HG02610 (cell line): ENCODE measurements around the gene ARHGAP42.
"Not testable (repeated sequence)": the region's sequence is repeated elsewhere in the genome, so short reads cannot be mapped to it uniquely, and the experiment has no call there.

Experiments
- ATAC-seq: cut with Tn5 transposase; IDR thresholded peaks from one replicate; pipeline ENCODE4 v1.9.1; 2021; ENCODE audit warnings: mild to moderate bottlenecking, moderate library complexity; ENCODE audit not compliant: unreplicated experiment

ARHGAP42 gene

GRCh38 chr11:100687054-100687629 is at the start of gene ARHGAP42:
TSS of gene ARHGAP42 (plus strand) at chr11:100687288. CDS start at chr11:100687679, 391 bp downstream.
- ATAC-seq = peak; percentile 72

- ATAC-seq = no peak
Observed at GRCh38 chr11:100637706-100638105, 49.4 kb upstream of the ARHGAP42 start.

- no peak for ATAC-seq
Observed at GRCh38 chr11:100638648-100639047, 48.4 kb upstream of the ARHGAP42 start.

- ATAC-seq = no peak
Observed at GRCh38 chr11:100639140-100639539, 47.9 kb upstream of the ARHGAP42 start.

- no peak for ATAC-seq
Observed at GRCh38 chr11:100640071-100640470, 47.0 kb upstream of the ARHGAP42 start.

- ATAC-seq = no peak
Observed at GRCh38 chr11:100640646-100641045, 46.4 kb upstream of the ARHGAP42 start.

GRCh38 chr11:100641456-100641855 is 45.6 kb upstream of the ARHGAP42 start:
- ATAC-seq = no peak

- ATAC-seq = no peak
Observed at GRCh38 chr11:100646545-100646944, 40.5 kb upstream of the ARHGAP42 start.

GRCh38 chr11:100647861-100648260 is 39.2 kb upstream of the ARHGAP42 start:
- no peak for ATAC-seq

GRCh38 chr11:100663583-100663982 is 23.5 kb upstream of the ARHGAP42 start:
- ATAC-seq = no peak

GRCh38 chr11:100663996-100664395 is 23.1 kb upstream of the ARHGAP42 start:
- ATAC-seq = no peak

GRCh38 chr11:100666816-100667215 is 20.3 kb upstream of the ARHGAP42 start:
- ATAC-seq = not testable (repeated sequence)

GRCh38 chr11:100667449-100667848 is 19.6 kb upstream of the ARHGAP42 start:
- no peak for ATAC-seq

- ATAC-seq = no peak
Observed at GRCh38 chr11:100670140-100670539, 16.9 kb upstream of the ARHGAP42 start.

GRCh38 chr11:100671471-100671870 is 15.6 kb upstream of the ARHGAP42 start:
- ATAC-seq = no peak

GRCh38 chr11:100672498-100673033 is 14.5 kb upstream of the ARHGAP42 start:
- ATAC-seq = no peak

- ATAC-seq = no peak
Observed at GRCh38 chr11:100673063-100673462, 14.0 kb upstream of the ARHGAP42 start.

- ATAC-seq = no peak
Observed at GRCh38 chr11:100674212-100674611, 12.9 kb upstream of the ARHGAP42 start.

GRCh38 chr11:100675115-100675650 is 11.9 kb upstream of the ARHGAP42 start:
- no peak for ATAC-seq

GRCh38 chr11:100676901-100677300 is 10.2 kb upstream of the ARHGAP42 start:
- no peak for ATAC-seq

GRCh38 chr11:100677796-100678195 is 9.3 kb upstream of the ARHGAP42 start:
- no peak for ATAC-seq

GRCh38 chr11:100680070-100680469 is 7.0 kb upstream of the ARHGAP42 start:
- ATAC-seq = no peak

- peak; percentile 98 for ATAC-seq
Observed at GRCh38 chr11:100681064-100681502, 6.0 kb upstream of the ARHGAP42 start.
